Measurements from ENCODE around the gene KRTCAP2.

KRTCAP2 gene

GRCh38 chr1:155182052-155182550 is 9.0 kb upstream of the KRTCAP2 start:
- Mint-ChIP-seq H3K9me3 (no peaks in the 10 kb centered on the region), H3K27me3 (ENCODE audit: low read depth) (no peaks in the 10 kb centered on the region), H3K27ac (no peak overlapping the region), H3K36me3 (ENCODE audit: low read depth) (peaks cover 31% of the 10 kb centered on the region), H3K4me3 (no peak overlapping the region), H3K4me1 (ENCODE audit: low read depth) (peaks cover 7% of the 10 kb centered on the region)
- DNase-seq (ENCODE audit: low spot score), result no peak

- Mint-ChIP-seq H3K27me3 (ENCODE audit: low read depth) (no peaks in the 10 kb centered on the region), H3K9me3 (no peaks in the 10 kb centered on the region), H3K4me1 (ENCODE audit: low read depth) (peaks cover 12% of the 10 kb centered on the region), H3K36me3 (ENCODE audit: low read depth) (peaks cover 36% of the 10 kb centered on the region), H3K27ac (no peak overlapping the region), H3K4me3 (no peak overlapping the region)
- no peak for DNase-seq (ENCODE audit: low spot score)
Observed at GRCh38 chr1:155181371-155182051, 8.4 kb upstream of the KRTCAP2 start.

- Mint-ChIP-seq H3K27ac (peak overlapping the region; percentile 3), H3K36me3 (ENCODE audit: low read depth) (peaks cover 37% of the 10 kb centered on the region), H3K27me3 (ENCODE audit: low read depth) (no peaks in the 10 kb centered on the region), H3K4me1 (ENCODE audit: low read depth) (peaks cover 26% of the 10 kb centered on the region), H3K9me3 (no peaks in the 10 kb centered on the region), H3K4me3 (no peak overlapping the region)
- no peak for DNase-seq (ENCODE audit: low spot score)
Observed at GRCh38 chr1:155179112-155180031, 6.3 kb upstream of the KRTCAP2 start.

- peak overlapping the region; percentile 3 for H3K27ac Mint-ChIP-seq
- H3K4me1 Mint-ChIP-seq (ENCODE audit: low read depth), result peaks cover 31% of the 10 kb centered on the region
- no peaks in the 10 kb centered on the region for H3K9me3 Mint-ChIP-seq
- DNase-seq (ENCODE audit: low spot score), result no peak
- no peaks in the 10 kb centered on the region for H3K27me3 Mint-ChIP-seq (ENCODE audit: low read depth)
- peaks cover 37% of the 10 kb centered on the region for H3K36me3 Mint-ChIP-seq (ENCODE audit: low read depth)
- H3K4me3 Mint-ChIP-seq, result no peak overlapping the region
Observed at GRCh38 chr1:155178441-155179111, 5.5 kb upstream of the KRTCAP2 start.

GRCh38 chr1:155177918-155178281 is 4.8 kb upstream of the KRTCAP2 start:
- DNase-seq (ENCODE audit: low spot score), result no peak
- Mint-ChIP-seq H3K4me3 (no peak overlapping the region), H3K36me3 (ENCODE audit: low read depth) (peaks cover 39% of the 10 kb centered on the region), H3K4me1 (ENCODE audit: low read depth) (peaks cover 37% of the 10 kb centered on the region), H3K27ac (no peak overlapping the region), H3K9me3 (no peaks in the 10 kb centered on the region), H3K27me3 (ENCODE audit: low read depth) (no peaks in the 10 kb centered on the region)

GRCh38 chr1:155177192-155177917 is 4.3 kb upstream of the KRTCAP2 start:
- Mint-ChIP-seq H3K4me3 (no peak overlapping the region), H3K9me3 (no peaks in the 10 kb centered on the region), H3K4me1 (ENCODE audit: low read depth) (peaks cover 39% of the 10 kb centered on the region), H3K36me3 (ENCODE audit: low read depth) (peaks cover 40% of the 10 kb centered on the region), H3K27me3 (ENCODE audit: low read depth) (no peaks in the 10 kb centered on the region), H3K27ac (no peak overlapping the region)
- no peak for DNase-seq (ENCODE audit: low spot score)

- H3K27me3 Mint-ChIP-seq (ENCODE audit: low read depth), result no peaks in the 10 kb centered on the region
- H3K36me3 Mint-ChIP-seq (ENCODE audit: low read depth), result peaks cover 42% of the 10 kb centered on the region
- H3K27ac Mint-ChIP-seq, result peak overlapping the region; percentile 44
- H3K4me1 Mint-ChIP-seq (ENCODE audit: low read depth), result peaks cover 45% of the 10 kb centered on the region
- peak overlapping the region; percentile 95 for H3K4me3 Mint-ChIP-seq
- DNase-seq (ENCODE audit: low spot score), result peak; percentile 74
- no peaks in the 10 kb centered on the region for H3K9me3 Mint-ChIP-seq
Observed at GRCh38 chr1:155176544-155177071, 3.5 kb upstream of the KRTCAP2 start.

- Mint-ChIP-seq H3K27ac (peak overlapping the region; percentile 47), H3K4me1 (ENCODE audit: low read depth) (peaks cover 47% of the 10 kb centered on the region), H3K9me3 (no peaks in the 10 kb centered on the region), H3K27me3 (ENCODE audit: low read depth) (no peaks in the 10 kb centered on the region), H3K36me3 (ENCODE audit: low read depth) (peaks cover 41% of the 10 kb centered on the region), H3K4me3 (peak overlapping the region; percentile 95)
- DNase-seq (ENCODE audit: low spot score), result no peak
Observed at GRCh38 chr1:155175927-155176371, 2.8 kb upstream of the KRTCAP2 start.

- DNase-seq (ENCODE audit: low spot score), result no peak
- Mint-ChIP-seq H3K4me1 (ENCODE audit: low read depth) (peaks cover 48% of the 10 kb centered on the region), H3K27ac (peak overlapping the region; percentile 80), H3K27me3 (ENCODE audit: low read depth) (no peaks in the 10 kb centered on the region), H3K4me3 (peak overlapping the region; percentile 95), H3K9me3 (no peaks in the 10 kb centered on the region), H3K36me3 (ENCODE audit: low read depth) (peaks cover 42% of the 10 kb centered on the region)
Observed at GRCh38 chr1:155175281-155175926, 2.3 kb upstream of the KRTCAP2 start.

- Mint-ChIP-seq H3K36me3 (ENCODE audit: low read depth) (peaks cover 43% of the 10 kb centered on the region), H3K9me3 (no peaks in the 10 kb centered on the region), H3K4me3 (peak overlapping the region; percentile 95), H3K27me3 (ENCODE audit: low read depth) (no peaks in the 10 kb centered on the region), H3K27ac (peak overlapping the region; percentile 98), H3K4me1 (ENCODE audit: low read depth) (peaks cover 49% of the 10 kb centered on the region)
- no peak for DNase-seq (ENCODE audit: low spot score)
Observed at GRCh38 chr1:155174324-155175280, 1.5 kb upstream of the KRTCAP2 start.

GRCh38 chr1:155173478-155174323 is 597 bp upstream of the KRTCAP2 start, which contains the start of gene TRIM46:
Gene TRIM46 (plus strand): TSS chr1:155173849. CDS start chr1:155173967, 118 bp downstream.
- no peaks in the 10 kb centered on the region for H3K9me3 Mint-ChIP-seq
- peak within 1 kb of the TSS; percentile 98 for H3K27ac Mint-ChIP-seq
- no peaks in the 10 kb centered on the region for H3K27me3 Mint-ChIP-seq (ENCODE audit: low read depth)
- H3K36me3 Mint-ChIP-seq (ENCODE audit: low read depth), result peaks cover 44% of the 10 kb centered on the region
- peaks cover 53% of the 10 kb centered on the region for H3K4me1 Mint-ChIP-seq (ENCODE audit: low read depth)
- DNase-seq (ENCODE audit: low spot score), result peak; percentile 71
- peak within 1 kb of the TSS; percentile 95 for H3K4me3 Mint-ChIP-seq
